IPS DF 6.9 (cell line): ENCODE results near the gene PLEKHG3.

Source experiments
- DNase-seq: peaks from one replicate; pipeline ENCODE4 v3.0.0-alpha.2; 2013; ENCODE audit warnings: low read depth, low spot score
- H3K27ac ChIP-seq: one replicate; pipeline ENCODE4 v1.5.1; 2013; ENCODE audit warnings: low read length, control low read depth
- H3K27me3 ChIP-seq: 2 replicates; pipeline ENCODE4 v1.6.1; 2013; ENCODE audit warnings: mild to moderate bottlenecking, low read length; ENCODE audit not compliant: control insufficient read depth, insufficient read depth
- H3K36me3 ChIP-seq: 2 replicates; pipeline ENCODE4 v1.6.1; 2013; ENCODE audit warnings: low read length; ENCODE audit not compliant: control insufficient read depth, insufficient read depth
- H3K4me1 ChIP-seq: 2 replicates; pipeline ENCODE4 v1.6.1; 2013; ENCODE audit warnings: low read length; ENCODE audit not compliant: control insufficient read depth, insufficient read depth
- H3K4me3 ChIP-seq: 2 replicates; pipeline ENCODE4 v1.5.1; 2013; ENCODE audit warnings: mild to moderate bottlenecking, low read length
- H3K9me3 ChIP-seq: 2 replicates; pipeline ENCODE4 v1.6.1; 2013; ENCODE audit warnings: low read length, inconsistent platforms; ENCODE audit not compliant: control insufficient read depth, insufficient read depth
- WGBS: extraction: QIAGEN DNeasy Blood & Tissue Kit; methylation state at CpG from one replicate; pipeline ENCODE4 v1.1.7; 2013; ENCODE audit warnings: mixed read lengths, missing lambda C conversion rate; ENCODE audit not compliant: insufficient read length, insufficient coverage; 5-methylcytosine and 5-hydroxymethylcytosine counted together

PLEKHG3 gene

DNA sequence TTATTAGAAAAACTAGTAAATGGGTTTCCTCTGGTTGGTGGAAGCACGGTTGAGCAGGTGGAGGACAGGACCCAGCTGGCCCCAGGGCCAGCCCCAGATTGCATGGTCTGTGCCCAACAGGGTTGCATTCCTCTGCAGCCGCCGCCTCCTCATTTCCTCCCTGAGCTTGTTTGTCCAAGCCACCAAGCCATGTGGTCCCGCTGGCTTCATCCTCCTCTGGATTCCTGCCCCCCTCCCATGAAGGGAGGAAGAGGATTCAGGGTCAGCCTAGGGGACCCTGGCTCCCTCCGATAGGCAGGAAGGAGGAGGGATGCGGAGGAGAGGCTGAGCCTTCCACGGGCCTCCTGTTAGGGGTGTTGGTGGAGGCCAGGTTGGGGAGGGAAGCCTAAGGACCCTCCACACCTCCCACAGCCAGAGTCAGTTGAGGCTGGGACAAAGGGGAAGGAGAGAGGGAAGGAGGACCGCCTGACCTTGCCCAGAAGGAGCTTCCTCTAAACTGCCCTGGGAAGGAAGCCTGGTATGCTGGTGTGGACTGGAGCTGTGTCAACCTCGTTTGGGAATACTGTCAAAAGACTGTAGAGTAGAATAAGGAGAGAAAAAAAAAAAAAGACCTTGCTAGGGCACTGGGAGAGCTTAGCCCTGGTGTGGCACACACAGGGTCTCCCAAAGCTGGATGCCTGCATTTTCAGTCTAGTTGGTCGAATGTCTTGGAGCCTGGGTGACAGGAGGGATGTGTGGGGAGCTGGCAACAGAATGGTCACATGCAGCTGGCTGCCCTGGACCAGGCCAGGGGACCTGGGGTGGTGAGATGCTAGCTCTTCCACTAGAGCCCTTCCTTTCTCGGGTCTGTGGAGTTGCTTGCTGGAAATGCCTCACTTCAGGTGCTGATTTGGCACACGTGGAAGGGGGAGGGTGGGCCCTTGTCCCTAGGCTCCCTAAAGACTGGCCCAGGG lies 42.4 kb downstream of the PLEKHG3 start:
- H3K36me3 ChIP-seq: peaks cover 38% of the 10 kb centered on the region
- H3K4me3 ChIP-seq: no peak overlapping the region
- WGBS: no CpG with 5 or more reads among the region's 12 CpGs
- H3K27ac ChIP-seq: no peak overlapping the region
- DNase-seq: no peak
- H3K4me1 ChIP-seq: no peaks in the 10 kb centered on the region; the same call in 1 of the 2 replicates
- H3K27me3 ChIP-seq: no peaks in the 10 kb centered on the region
- H3K9me3 ChIP-seq: no peaks in the 10 kb centered on the region

DNA sequence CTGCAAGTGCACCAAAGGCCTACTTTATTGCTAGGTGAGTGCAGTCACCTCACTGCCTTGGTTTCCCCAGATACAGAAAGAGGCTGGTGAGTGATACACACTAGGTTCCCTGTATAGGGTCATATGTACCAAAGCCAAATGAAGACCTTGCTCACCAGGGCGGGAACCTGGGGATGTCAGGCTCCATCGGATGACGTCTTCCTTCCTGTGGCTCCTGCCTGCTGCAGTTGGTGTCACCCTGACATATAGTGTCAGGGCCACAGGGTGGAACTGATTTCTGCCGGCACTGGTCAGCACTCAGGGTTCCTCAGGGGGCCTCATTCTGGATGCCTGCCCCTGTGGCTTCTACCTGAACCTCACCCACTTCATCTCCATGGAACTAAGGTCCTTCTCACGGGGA lies 43.1 kb downstream of the PLEKHG3 start:
- WGBS: no CpG with 5 or more reads among the region's 5 CpGs
- Histone ChIP-seq H3K27ac (no peak overlapping the region), H3K4me1 (no peaks in the 10 kb centered on the region; the same call in 1 of the 2 replicates), H3K4me3 (no peak overlapping the region), H3K27me3 (no peaks in the 10 kb centered on the region), H3K9me3 (no peaks in the 10 kb centered on the region), H3K36me3 (peaks cover 31% of the 10 kb centered on the region)
- DNase-seq: no peak

DNA sequence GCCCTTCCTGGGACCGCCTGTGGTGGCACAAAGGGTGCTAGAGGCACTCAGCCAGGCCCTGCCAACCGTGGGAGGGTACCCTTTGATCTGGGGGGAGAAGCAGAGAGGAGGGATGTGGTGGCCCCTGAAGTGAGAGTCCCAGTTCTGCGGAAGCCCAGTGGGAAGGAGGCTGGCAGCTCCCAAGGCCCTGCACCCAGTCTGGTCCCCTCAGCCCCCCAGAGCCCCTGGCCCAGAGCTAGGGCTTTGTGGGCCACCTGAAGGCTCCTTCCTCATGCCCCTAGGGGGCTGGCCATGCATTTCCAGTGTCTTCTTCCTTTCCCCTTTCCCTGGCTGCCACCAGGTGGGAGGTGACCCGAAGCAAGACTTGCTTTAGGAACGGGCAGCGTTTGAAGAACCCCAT lies 44.3 kb downstream of the PLEKHG3 start:
- peaks cover 20% of the 10 kb centered on the region for H3K36me3 ChIP-seq
- no peak overlapping the region for H3K27ac ChIP-seq
- H3K27me3 ChIP-seq: no peaks in the 10 kb centered on the region
- no peaks in the 10 kb centered on the region; the same call in 1 of the 2 replicates for H3K4me1 ChIP-seq
- no CpG with 5 or more reads among the region's 6 CpGs for WGBS
- no peaks in the 10 kb centered on the region for H3K9me3 ChIP-seq
- DNase-seq: no peak
- no peak overlapping the region for H3K4me3 ChIP-seq

DNA sequence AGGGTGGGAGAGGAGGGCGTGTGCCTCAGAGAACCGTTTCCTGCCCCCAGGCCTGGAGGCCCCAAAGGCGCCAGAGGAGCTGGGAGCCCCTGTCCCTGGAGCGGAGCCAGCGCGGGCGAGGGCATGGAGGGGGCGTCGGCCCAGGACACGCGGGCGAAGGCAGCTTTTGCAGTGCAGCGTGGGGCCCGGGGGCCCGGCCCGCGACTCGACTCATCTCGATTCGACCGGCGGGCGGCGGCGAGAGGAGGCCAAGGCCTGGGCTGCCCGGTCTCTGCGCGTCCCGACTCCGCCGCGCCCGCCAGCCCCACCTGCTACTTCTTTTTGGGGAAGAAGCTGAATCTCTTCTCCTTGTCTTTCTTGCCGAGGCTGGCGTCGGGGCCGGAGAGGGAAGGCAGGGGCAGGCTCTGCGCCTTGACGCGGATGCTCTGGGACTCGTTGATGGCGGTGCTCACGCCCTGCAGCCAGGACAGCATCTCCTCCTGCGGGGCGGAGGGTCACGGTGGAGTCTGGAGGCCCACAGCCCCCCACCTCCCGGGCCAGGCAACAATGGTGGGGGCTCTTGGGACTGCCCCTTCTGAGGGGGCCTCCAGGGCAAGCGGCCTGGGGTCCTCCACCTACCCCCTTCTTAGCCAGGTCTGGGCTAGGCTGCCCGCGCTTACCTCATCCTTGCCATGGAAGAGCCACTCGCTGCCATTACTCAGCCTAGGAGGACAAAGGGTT lies 44.9 kb downstream of the PLEKHG3 start:
- Histone ChIP-seq H3K4me1 (no peaks in the 10 kb centered on the region; the same call in 1 of the 2 replicates), H3K36me3 (peaks cover 14% of the 10 kb centered on the region), H3K27me3 (no peaks in the 10 kb centered on the region), H3K9me3 (no peaks in the 10 kb centered on the region), H3K4me3 (no peak overlapping the region), H3K27ac (no peak overlapping the region)
- no peak for DNase-seq
- no CpG with 5 or more reads among the region's 51 CpGs for WGBS

DNA sequence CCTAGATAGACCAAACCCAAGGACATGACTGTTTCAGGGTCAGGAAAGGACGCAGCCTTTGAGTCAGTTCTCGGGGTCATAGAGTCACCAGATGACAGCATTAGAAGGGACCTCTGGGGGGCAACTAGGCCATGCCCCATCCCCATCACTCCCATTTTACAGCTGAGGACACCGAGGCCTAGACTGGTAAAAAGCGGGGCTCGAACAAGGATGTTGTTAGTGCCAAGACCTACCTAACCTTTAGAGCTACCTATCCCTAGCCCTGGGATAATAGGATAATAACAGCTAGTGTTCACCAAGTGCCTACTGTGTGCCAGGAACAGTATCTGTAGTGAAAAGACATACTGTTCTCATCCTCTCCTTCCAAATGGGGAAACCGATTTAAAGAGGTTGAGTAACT lies 48.7 kb downstream of the PLEKHG3 start:
- no peak for DNase-seq
- WGBS: no CpG with 5 or more reads among the region's 6 CpGs
- Histone ChIP-seq H3K4me3 (no peak overlapping the region), H3K27me3 (no peaks in the 10 kb centered on the region), H3K9me3 (no peaks in the 10 kb centered on the region), H3K4me1 (no peaks in the 10 kb centered on the region; the same call in none of the 2 replicates), H3K36me3 (peaks cover 3% of the 10 kb centered on the region; the same call in 1 of the 2 replicates), H3K27ac (no peak overlapping the region)

DNA sequence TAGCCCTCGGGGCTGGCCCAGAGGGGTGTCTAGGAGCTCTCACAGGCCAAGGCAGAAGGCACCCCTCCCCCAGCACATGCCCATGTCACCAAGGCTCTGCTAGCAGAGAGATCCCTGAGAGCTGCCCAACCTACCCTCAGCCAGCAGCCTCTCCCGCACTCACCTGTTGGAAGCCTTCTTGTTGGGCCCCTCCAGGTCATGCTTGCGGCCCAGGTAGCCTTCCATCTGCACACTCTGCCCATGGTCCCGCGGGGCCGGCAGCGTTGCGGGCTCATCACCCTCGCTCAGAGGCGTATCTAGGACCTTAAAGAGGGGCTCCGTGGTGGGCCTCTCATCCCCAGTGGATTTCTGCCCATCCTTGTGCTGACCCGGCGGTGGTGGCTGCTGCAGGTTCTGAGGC lies 49.1 kb downstream of the PLEKHG3 start:
- WGBS: no CpG with 5 or more reads among the region's 13 CpGs
- H3K4me3 ChIP-seq: no peak overlapping the region
- H3K27me3 ChIP-seq: no peaks in the 10 kb centered on the region
- no peak for DNase-seq
- peaks cover 3% of the 10 kb centered on the region for H3K4me1 ChIP-seq
- peaks cover 3% of the 10 kb centered on the region; the same call in 1 of the 2 replicates for H3K36me3 ChIP-seq
- H3K9me3 ChIP-seq: no peaks in the 10 kb centered on the region
- H3K27ac ChIP-seq: no peak overlapping the region

DNA sequence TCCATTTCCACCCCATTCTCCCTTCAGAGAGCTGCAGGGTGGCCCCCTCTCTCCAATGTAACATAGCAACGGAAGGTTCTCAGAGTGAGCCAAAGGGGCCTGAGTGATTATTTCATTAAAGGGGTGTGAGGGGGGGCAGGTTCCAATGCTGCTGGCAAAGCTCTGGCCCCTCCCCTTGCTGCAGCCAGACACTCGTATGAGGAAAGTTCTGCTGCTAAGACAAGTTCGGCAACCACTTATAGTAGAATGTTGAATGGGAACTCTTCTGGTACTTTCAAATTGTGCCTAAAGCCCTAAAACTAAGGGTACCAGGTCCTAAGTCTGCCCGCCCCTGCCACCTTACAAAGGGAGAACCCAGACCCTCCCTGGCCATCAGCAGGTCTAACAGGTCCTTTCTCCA lies 49.8 kb downstream of the PLEKHG3 start:
- Histone ChIP-seq H3K36me3 (peaks cover 3% of the 10 kb centered on the region; the same call in 1 of the 2 replicates), H3K27ac (no peak overlapping the region), H3K4me3 (no peak overlapping the region), H3K4me1 (peaks cover 3% of the 10 kb centered on the region; the same call in 1 of the 2 replicates), H3K27me3 (no peaks in the 10 kb centered on the region), H3K9me3 (no peaks in the 10 kb centered on the region)
- WGBS: no CpG with 5 or more reads among the region's 4 CpGs
- no peak for DNase-seq

DNA sequence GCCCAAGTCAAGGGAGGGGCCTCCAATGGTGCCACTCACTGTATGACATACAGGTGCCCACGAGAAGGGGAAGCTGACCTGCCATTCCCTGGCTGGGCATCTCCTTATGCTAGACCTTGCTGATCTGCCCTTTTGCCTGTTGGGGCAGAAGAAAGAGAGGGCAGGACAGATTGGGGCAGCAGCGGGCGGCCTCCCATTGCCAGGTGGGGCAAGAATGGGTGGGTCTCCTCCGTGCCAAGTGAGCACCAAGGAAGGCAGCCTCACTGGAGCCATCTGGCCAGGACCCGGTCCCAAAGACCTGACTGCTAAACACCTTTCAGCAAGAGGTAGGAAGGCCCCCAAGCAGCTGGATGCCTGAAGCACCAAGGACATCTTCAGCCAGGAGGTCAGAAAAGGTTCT lies 50.5 kb downstream of the PLEKHG3 start:
- H3K27me3 ChIP-seq: no peaks in the 10 kb centered on the region
- H3K36me3 ChIP-seq: peaks cover 3% of the 10 kb centered on the region; the same call in 1 of the 2 replicates
- no peak overlapping the region for H3K4me3 ChIP-seq
- no peak for DNase-seq
- no peaks in the 10 kb centered on the region for H3K9me3 ChIP-seq
- H3K4me1 ChIP-seq: peaks cover 3% of the 10 kb centered on the region; the same call in 1 of the 2 replicates
- WGBS: no CpG with 5 or more reads among the region's 5 CpGs
- H3K27ac ChIP-seq: no peak overlapping the region

DNA sequence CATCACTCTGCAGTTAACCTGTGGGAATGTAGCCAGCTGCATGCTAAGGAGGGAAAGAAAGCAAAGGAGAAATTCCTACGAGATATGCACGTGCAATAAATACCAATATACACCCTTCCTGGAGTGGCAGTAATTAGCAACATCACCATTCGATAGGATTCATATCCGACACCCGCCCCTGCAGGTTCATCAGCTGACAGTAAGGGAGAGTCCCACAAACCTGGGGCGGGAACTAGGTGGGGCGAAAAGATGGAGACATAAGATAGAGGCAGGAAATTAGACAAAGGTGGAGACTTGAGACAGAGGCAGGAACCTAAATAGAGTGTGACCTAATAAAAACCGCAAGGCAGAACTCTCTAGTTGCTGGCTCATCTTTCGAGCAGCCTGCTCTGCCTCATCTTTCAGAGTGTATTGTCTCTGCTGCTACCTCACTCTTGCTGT lies 51.6 kb downstream of the PLEKHG3 start:
- no peak for DNase-seq
- WGBS: no CpG with 5 or more reads among the region's 9 CpGs
- H3K36me3 ChIP-seq: no peaks in the 10 kb centered on the region
- H3K4me1 ChIP-seq: peaks cover 3% of the 10 kb centered on the region; the same call in 1 of the 2 replicates
- no peaks in the 10 kb centered on the region for H3K9me3 ChIP-seq
- no peak overlapping the region for H3K4me3 ChIP-seq
- H3K27ac ChIP-seq: no peak overlapping the region
- no peaks in the 10 kb centered on the region for H3K27me3 ChIP-seq

DNA sequence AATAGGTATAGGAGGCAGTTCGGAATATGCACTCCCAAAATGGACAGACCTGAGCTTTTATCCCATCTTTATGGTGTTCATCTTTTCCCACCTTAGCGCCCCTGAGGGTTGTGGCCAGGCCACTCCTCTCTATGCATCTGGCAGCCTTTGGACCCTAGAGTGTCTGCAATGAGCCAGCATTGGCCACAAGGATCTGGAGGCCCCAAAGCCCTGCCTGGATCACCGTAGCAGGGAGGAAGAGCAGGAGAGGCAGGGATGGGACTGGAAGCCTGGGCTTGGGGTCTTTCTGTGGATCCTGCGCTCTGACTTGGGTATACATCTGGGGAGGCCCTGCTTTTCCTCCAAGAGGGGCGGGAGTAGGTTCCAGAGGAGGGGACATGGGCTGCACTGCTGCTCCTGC lies 52.5 kb downstream of the PLEKHG3 start:
- no peak overlapping the region for H3K4me3 ChIP-seq
- H3K9me3 ChIP-seq: no peaks in the 10 kb centered on the region
- no peak overlapping the region for H3K27ac ChIP-seq
- WGBS: no CpG with 5 or more reads among the region's 5 CpGs
- no peaks in the 10 kb centered on the region for H3K27me3 ChIP-seq
- peaks cover 3% of the 10 kb centered on the region; the same call in 1 of the 2 replicates for H3K4me1 ChIP-seq
- DNase-seq: no peak
- no peaks in the 10 kb centered on the region for H3K36me3 ChIP-seq
